Body of pancreas (tissue), 4 donors: ENCODE measurements around the gene MRPL50.

ENCODE experiments used
- POLR2A ChIP-seq, 3 donors: fragments of 450-650 bp; IDR thresholded peaks; one replicate each; pipeline ENCODE4 v1.6.1; 2016; ENCODE audit warnings: antibody characterized with exemption in 3 of 3, mild to moderate bottlenecking in 2 of 3
- TF ChIP-seq, protein P1 (sequence below), 7 experiments: fragments of 450-650 bp in 4 of 7; fragments of 200-600 bp in 3 of 7; sonication (generic) in 3 of 7; IDR thresholded peaks; one replicate each; pipeline ENCODE4 v1.5.1; 2016 to 2019; ENCODE audit warnings: antibody characterized with exemption in 7 of 7

GRCh38 chr9:101372327-101373118, 25.9 kb downstream of the MRPL50 start:
- TF ChIP-seq, protein P1, sequence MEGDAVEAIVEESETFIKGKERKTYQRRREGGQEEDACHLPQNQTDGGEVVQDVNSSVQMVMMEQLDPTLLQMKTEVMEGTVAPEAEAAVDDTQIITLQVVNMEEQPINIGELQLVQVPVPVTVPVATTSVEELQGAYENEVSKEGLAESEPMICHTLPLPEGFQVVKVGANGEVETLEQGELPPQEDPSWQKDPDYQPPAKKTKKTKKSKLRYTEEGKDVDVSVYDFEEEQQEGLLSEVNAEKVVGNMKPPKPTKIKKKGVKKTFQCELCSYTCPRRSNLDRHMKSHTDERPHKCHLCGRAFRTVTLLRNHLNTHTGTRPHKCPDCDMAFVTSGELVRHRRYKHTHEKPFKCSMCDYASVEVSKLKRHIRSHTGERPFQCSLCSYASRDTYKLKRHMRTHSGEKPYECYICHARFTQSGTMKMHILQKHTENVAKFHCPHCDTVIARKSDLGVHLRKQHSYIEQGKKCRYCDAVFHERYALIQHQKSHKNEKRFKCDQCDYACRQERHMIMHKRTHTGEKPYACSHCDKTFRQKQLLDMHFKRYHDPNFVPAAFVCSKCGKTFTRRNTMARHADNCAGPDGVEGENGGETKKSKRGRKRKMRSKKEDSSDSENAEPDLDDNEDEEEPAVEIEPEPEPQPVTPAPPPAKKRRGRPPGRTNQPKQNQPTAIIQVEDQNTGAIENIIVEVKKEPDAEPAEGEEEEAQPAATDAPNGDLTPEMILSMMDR (IDR thresholded peaks at IDR 0.05) = no peak
- no peak for TF ChIP-seq POLR2A (IDR thresholded peaks at IDR 0.05)
